Lung (tissue), 12 donors: ENCODE data around the gene PHC1. TPM values are rescaled to one million over a fixed set of nuclear protein-coding genes. Genes with fewer than 3 reads are reported as not detected.

Source experiments
- ATAC-seq: fragments of 200-7000 bp; cut with Tn5 transposase; one replicate; pipeline ENCODE4 v1.9.1; 2020; ENCODE audit warnings: moderate number of reproducible peaks; ENCODE audit not compliant: insufficient read depth, low FRiP score
- DNase-seq, 3 donors: peaks; one replicate each; pipeline ENCODE4 v3.0.0-alpha.2; 2013 to 2017
- H3K27ac ChIP-seq, 2 donors: one replicate each; pipeline ENCODE4 v1.5.1; 2013; ENCODE audit warnings: mild to moderate bottlenecking in 2 of 2, moderate library complexity in 2 of 2, control low read depth in 1 of 2, inconsistent platforms in 1 of 2, low read depth in 1 of 2, low read length in 1 of 2
- H3K27me3 ChIP-seq, 3 donors: one replicate each; pipeline ENCODE4 v1.5.1; 2013; ENCODE audit warnings: low read length in 2 of 3; ENCODE audit not compliant: control insufficient read depth in 3 of 3, insufficient read depth in 3 of 3
- H3K36me3 ChIP-seq, 4 donors: one replicate each; pipeline ENCODE4 v1.5.1; 2013; ENCODE audit warnings: low read length in 4 of 4, mild to moderate bottlenecking in 1 of 4, moderate library complexity in 1 of 4; ENCODE audit not compliant: control insufficient read depth in 4 of 4, insufficient read depth in 4 of 4
- H3K4me1 ChIP-seq, 5 donors: one replicate each; pipeline ENCODE4 v1.5.1; 2013; ENCODE audit warnings: low read length in 5 of 5, mild to moderate bottlenecking in 2 of 5, moderate library complexity in 1 of 5; ENCODE audit not compliant: control insufficient read depth in 5 of 5, insufficient read depth in 5 of 5
- H3K4me3 ChIP-seq: one replicate; pipeline ENCODE4 v1.5.1; 2013; ENCODE audit warnings: mild to moderate bottlenecking, control low read depth, moderate library complexity
- H3K9ac ChIP-seq, 2 donors: one replicate each; pipeline ENCODE4 v1.5.1; 2013; ENCODE audit warnings: low read length in 2 of 2, control low read depth in 1 of 2; ENCODE audit not compliant: insufficient read depth in 1 of 2
- H3K9me3 ChIP-seq, 4 donors: one replicate each; pipeline ENCODE4 v1.5.1; 2013; ENCODE audit warnings: low read length in 3 of 4, mild to moderate bottlenecking in 1 of 4, moderate library complexity in 1 of 4; ENCODE audit not compliant: control insufficient read depth in 4 of 4, insufficient read depth in 3 of 4
- WGBS, 2 donors: extraction: QIAGEN DNeasy Blood & Tissue Kit; methylation state at CpG; one replicate each; pipeline ENCODE4 v1.1.7; 2013; 5-methylcytosine and 5-hydroxymethylcytosine counted together
- polyA plus RNA-seq, 2 donors: library from polyadenylated mRNA; stranded (reverse); fragments of 200-250 nt; gene quantifications; one replicate each; pipeline ENCODE4 v1.2.1, GENCODE V29; 2013
- total RNA-seq, 2 donors: library from RNA; depleted of rRNA in 1 of 2; stranded (reverse); fragments of >200 nt in 1 of 2; gene quantifications; one replicate each; pipeline ENCODE4 v1.2.1, GENCODE V29; 2014 to 2021
- TF ChIP-seq, protein P1 (sequence below): IDR thresholded peaks from 2 replicates; pipeline ENCODE4 v1.5.1; 2012; ENCODE audit warnings: mild to moderate bottlenecking; ENCODE audit errors: control extremely low read depth, extremely low read depth
- donor health status: control.
- donor health status: control.
- donor health status: Bipolar disorder and iron deficiency.
- donor health status: healthy.
- donor health status: DM: yes; HTN: yes; CAD: no.

Gene PHC1
- total and polyA plus RNA-seq, 4 donors, result 17.4 to 63.5 (median 29.4) TPM

DNA sequence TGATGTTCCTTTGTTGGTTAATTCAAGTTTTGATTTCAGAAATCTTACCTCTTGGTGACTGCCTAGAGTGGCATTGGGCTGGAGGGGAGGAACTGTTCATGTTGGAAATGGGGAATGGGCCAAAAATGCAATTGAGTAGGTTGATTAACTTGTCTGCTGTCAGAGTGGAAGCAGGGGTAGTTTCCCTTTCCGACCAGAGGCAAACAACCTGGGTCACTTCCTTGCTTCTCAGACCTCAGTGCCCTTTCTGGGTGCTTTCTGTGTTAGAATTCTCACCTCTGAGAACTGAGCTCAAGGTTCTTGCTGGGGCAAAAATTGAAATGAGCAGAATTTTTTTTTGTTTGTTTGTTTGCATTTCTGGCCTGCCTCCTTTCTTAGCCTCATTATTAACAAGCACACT is 37.4 kb downstream of the PHC1 start:
- Histone ChIP-seq H3K4me1 (peaks cover 0 to 14% (median 2%) of the 10 kb centered on the region in 5 donors), H3K4me3 (no peak overlapping the region), H3K27ac (no peak overlapping the region), H3K36me3 (no peaks in the 10 kb centered on the region), H3K9ac (no peak overlapping the region), H3K9me3 (peaks cover 0 to 6% (median 1%) of the 10 kb centered on the region in 4 donors), H3K27me3 (no peaks in the 10 kb centered on the region)
- no peak for DNase-seq
- TF ChIP-seq, protein P1, sequence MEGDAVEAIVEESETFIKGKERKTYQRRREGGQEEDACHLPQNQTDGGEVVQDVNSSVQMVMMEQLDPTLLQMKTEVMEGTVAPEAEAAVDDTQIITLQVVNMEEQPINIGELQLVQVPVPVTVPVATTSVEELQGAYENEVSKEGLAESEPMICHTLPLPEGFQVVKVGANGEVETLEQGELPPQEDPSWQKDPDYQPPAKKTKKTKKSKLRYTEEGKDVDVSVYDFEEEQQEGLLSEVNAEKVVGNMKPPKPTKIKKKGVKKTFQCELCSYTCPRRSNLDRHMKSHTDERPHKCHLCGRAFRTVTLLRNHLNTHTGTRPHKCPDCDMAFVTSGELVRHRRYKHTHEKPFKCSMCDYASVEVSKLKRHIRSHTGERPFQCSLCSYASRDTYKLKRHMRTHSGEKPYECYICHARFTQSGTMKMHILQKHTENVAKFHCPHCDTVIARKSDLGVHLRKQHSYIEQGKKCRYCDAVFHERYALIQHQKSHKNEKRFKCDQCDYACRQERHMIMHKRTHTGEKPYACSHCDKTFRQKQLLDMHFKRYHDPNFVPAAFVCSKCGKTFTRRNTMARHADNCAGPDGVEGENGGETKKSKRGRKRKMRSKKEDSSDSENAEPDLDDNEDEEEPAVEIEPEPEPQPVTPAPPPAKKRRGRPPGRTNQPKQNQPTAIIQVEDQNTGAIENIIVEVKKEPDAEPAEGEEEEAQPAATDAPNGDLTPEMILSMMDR, result no peak
- WGBS, 2 donors, result 49 to 56% methylated on average over 1 of the region's 1 CpG
- ATAC-seq, result no peak

DNA sequence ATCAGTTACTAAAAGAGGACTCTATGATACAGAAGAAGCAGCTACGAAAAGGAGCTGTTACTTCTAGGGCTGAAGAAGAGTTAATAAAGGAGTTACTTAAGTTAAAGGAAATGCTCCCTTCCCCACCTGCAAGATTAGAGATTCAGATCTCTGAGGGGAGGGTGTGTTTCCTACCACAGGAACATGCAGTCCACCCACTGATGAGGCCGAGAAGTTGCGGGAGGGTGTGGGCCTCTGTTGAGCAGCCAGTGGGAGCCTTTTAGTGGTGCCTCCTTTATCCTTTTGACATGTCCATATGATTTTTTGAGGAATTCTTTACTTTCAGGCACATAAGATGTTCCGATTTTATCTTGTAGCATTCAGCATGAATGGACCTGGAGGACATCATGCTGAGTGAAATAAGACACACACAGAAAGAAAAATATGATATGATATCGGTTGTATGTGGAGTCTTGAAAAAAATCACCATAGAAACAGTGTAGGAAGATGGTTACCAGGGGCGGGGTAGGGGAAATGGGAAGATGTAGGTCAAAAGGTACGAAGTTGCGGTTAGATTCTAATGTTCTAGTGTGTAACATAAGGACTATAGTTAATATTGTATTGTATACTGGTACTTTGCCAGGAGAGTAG is 39.6 kb downstream of the PHC1 start:
- TF ChIP-seq, protein P1, result no peak
- H3K4me1 ChIP-seq, result peaks cover 0 to 2% (median 0%) of the 10 kb centered on the region in 5 donors

DNA sequence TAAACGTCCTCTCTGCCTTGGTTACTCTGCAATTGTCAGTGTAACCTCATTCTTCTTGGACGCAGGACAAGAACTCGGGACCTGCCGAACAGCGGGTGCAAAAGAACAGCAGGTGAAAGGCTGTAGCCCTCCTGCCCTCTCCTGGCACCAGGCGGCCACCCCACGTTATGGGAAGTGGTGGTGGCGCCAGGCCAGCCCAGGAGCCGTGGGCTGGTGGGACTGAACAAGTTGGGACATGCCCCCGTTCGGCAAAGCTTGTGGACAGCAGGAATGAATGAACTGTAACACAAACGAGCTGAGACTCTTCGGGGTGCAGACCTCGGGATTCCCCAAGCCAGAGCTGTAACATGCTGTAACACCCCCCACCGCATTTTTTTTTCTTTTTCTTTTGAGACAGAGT is 41.8 kb downstream of the PHC1 start:
- DNase-seq, result no peak
- TF ChIP-seq, protein P1, result no peak
- no peak overlapping the region for H3K4me3 ChIP-seq
- 95 to 97% methylated on average over 15 of the region's 15 CpGs for WGBS, 2 donors
- H3K27ac ChIP-seq, result no peak overlapping the region
- no peaks in the 10 kb centered on the region for H3K27me3 ChIP-seq
- H3K4me1 ChIP-seq, result peaks cover 0 to 4% (median 0%) of the 10 kb centered on the region in 5 donors
- ATAC-seq, result no peak
- no peak overlapping the region for H3K9ac ChIP-seq
- H3K36me3 ChIP-seq, result no peaks in the 10 kb centered on the region
- peaks cover 0 to 6% (median 1%) of the 10 kb centered on the region in 4 donors for H3K9me3 ChIP-seq

More for the DNA sequence above, 39.6 kb downstream of the PHC1 start:
- Histone ChIP-seq H3K9me3 (peaks cover 0 to 6% (median 1%) of the 10 kb centered on the region in 4 donors), H3K36me3 (no peaks in the 10 kb centered on the region), H3K9ac (no peak overlapping the region), H3K27me3 (no peaks in the 10 kb centered on the region), H3K4me3 (no peak overlapping the region), H3K27ac (no peak overlapping the region)
- DNase-seq (no peak), ATAC-seq (no peak)
- WGBS, 2 donors, result 89 to 92% methylated on average over 8 of the region's 8 CpGs

DNA sequence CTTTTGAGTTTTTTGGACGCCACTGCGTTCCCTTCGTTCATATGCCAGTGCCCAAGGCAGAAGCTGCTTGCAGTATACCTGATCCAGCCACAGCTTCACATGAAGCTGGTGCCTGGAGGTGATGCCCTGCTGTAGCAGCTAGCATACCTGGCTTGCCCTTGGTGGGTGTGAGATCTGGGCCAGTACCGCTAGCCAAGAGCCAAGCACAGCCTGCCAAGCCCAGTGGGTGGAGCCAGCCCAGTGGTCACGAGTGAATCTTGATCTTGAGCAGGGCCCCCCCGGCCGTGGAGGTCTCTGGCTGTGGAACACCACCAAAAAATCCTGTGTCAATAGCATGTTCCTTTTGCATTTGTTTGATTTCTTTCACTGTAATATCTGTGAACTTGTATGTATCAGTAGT is 42.5 kb downstream of the PHC1 start:
- peaks cover 0 to 4% (median 0%) of the 10 kb centered on the region in 5 donors for H3K4me1 ChIP-seq
- TF ChIP-seq, protein P1, result no peak
- no peaks in the 10 kb centered on the region for H3K27me3 ChIP-seq
- H3K9ac ChIP-seq, result no peak overlapping the region
- no peak overlapping the region for H3K27ac ChIP-seq
- no peak overlapping the region for H3K4me3 ChIP-seq
- H3K9me3 ChIP-seq, result peaks cover 0 to 6% (median 1%) of the 10 kb centered on the region in 4 donors
- peaks cover 0 to 2% (median 0%) of the 10 kb centered on the region in 4 donors for H3K36me3 ChIP-seq
- ATAC-seq (no peak), DNase-seq (no peak)
- 91 to 97% methylated on average over 7 of the region's 7 CpGs for WGBS, 2 donors
